HG03196 (cell line): ENCODE data around the gene TRRAP.
"Not testable (repeated sequence)": the region's sequence is repeated elsewhere in the genome, so short reads cannot be mapped to it uniquely, and the experiment has no call there.

ENCODE experiments used
- ATAC-seq: cut with Tn5 transposase; IDR thresholded peaks from one replicate; pipeline ENCODE4 v1.9.1; 2021; ENCODE audit not compliant: unreplicated experiment

The TRRAP gene

GRCh38 chr7:99046262-99046661, 167.9 kb downstream of the TRRAP start:
- ATAC-seq = not testable (repeated sequence)

- no peak for ATAC-seq
Observed at GRCh38 chr7:99046722-99047121, 168.4 kb downstream of the TRRAP start.

- no peak for ATAC-seq
Observed at GRCh38 chr7:99047526-99048077, 169.3 kb downstream of the TRRAP start.

- ATAC-seq = no peak
Observed at GRCh38 chr7:99050971-99051370, 172.6 kb downstream of the TRRAP start.

- no peak for ATAC-seq
Observed at GRCh38 chr7:99054781-99055180, 176.4 kb downstream of the TRRAP start.

GRCh38 chr7:99061001-99061776, 182.9 kb downstream of the TRRAP start:
- no peak for ATAC-seq
